Stimulated activated CD8-positive, alpha-beta memory T cell treated with anti-CD3 and anti-CD28 coated beads, Interleukin-4, amount 100 ng/mL, for 4 hours (primary cell): ENCODE data around the gene RNF213.
"Not testable (repeated sequence)": the region's sequence is repeated elsewhere in the genome, so short reads cannot be mapped to it uniquely, and the experiment has no call there.

Source experiments
- DNase-seq, 2 donors: peaks; one replicate each; pipeline ENCODE4 v3.0.0-alpha.2; 2020; ENCODE audit warnings: low read depth in 2 of 2, low spot score in 1 of 2

The RNF213 gene

DNA sequence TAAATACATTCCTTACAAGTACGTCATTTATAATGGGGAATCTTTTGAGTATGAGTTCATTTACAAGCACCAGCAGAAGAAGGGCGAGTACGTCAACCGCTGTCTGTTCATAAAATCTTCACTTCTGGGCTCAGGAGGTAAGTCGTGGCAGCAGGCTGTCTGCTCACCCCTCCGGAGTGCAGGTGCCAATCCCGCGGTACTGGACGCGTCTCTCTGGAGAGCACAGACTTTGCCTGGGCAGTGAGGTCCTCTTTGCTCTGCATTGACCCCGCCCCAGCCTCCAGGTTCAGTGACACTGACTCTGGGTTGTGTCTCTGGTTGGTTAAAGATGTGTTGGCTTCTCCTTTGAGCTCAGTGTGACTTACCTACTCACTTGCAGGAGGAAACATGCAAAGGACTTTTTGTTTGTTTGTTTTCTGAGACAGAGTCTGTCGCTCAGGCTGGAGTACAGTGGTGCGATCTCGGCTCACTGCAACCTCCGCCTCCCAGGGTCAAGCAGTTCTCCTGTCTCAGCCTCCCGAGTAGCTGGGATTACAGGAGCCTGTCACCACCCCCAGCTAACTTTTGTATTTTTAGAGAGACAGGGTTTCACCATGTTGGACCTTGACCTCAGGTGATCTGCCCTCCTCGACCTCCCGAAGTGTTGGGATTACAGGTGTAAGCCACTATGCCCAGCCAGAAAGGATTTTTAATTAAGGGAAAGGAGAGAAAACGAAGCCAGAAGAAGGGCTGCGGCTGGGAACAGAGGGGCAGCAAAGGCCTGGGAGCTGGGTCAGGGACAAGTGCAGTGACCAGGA is 31.2 kb downstream of the RNF213 start:
- DNase-seq = no peak

DNA sequence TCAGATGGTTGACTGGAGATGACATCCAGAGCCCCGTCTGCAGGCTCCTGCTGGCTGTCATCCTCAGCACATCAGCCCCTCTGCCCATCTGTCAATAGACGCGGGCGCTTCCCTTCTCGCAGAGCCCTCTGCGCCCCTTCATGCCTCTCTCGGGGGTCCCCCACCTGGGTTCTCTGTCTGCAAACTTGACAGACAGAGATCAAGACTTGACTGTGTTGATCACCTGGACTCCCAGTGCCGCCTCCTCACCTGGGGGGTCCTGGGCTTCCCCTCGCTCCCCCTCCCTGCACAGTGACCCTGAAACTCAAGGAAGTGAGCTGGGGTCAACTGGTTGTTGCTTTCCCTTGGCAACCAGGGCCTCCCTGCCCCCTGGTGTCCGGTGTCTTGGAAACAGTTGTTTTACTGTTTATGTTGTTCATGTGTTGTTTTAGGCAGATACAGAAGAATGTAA is 31.9 kb downstream of the RNF213 start:
- DNase-seq = no peak

DNA sequence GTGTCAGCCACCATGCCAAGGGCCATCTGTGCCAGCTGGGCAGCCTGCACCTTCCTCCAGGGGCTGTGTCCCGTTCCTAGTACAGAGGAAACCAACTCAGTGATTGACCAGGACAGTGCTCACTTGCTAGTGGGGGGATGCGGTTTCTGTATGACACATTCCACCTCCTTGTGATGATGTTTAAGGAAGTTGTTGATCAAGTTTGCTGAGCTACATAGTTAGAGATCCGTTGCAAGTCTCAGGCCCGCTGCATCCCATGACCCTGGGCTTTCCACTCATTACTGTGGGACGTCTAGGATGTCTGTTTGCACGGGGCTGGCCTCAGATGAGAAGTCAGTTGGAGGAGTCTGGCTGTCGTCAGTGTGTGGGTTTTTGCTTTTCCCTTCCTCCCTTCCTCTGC is 33.6 kb downstream of the RNF213 start:
- no peak for DNase-seq

DNA sequence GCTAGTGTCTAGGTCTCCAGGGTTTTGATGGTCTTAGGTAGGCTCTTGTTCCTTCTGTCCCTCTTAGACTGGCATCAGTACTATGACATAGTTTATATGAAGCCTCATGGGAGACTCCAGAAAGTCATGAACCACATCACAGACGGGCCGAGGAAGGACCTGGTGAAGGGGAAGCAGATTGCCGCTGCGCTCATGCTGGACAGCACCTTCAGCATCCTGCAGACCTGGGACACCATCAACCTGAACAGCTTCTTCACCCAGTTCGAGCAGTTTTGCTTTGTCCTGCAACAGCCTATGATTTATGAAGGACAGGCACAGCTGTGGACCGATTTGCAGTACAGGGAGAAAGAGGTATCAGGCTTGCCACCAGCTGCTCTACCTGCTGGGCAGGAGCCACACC is 34.0 kb downstream of the RNF213 start:
- no peak for DNase-seq

DNA sequence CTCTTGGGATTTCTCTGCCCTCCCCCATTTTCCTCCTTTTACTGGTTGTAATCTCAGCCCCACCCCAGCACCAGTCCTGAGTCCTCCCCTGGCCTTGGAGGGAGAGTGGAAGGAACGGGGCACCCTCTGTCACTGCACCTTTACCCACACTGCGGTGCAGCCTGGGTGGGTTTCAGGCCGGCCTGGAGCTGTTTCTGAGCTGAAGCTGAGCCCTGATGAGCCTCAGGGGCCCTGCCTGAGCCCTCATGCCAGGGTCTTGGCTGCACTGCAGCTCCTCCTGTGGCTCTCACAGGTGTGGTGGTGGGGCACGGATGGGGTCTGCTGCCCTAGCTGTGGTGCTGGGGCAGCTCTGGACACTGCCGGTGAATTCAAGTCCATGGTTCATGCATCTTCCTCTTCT is 34.5 kb downstream of the RNF213 start:
- no peak for DNase-seq

DNA sequence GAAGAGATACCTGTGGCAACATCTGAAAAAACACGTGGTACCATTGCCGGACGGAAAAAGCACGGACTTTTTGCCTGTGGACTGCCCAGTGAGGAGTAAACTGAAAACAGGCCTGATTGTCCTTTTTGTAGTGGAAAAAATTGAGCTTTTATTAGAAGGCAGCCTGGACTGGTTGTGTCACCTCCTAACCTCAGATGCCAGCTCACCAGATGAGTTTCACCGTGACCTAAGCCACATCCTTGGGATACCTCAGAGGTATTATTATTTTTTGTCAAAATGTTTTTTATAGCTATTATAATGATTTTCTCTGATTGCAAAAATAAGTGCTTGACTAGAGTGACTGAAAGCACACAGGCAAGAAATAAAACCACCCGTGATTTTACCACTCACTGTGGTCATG is 34.9 kb downstream of the RNF213 start:
- no peak for DNase-seq

DNA sequence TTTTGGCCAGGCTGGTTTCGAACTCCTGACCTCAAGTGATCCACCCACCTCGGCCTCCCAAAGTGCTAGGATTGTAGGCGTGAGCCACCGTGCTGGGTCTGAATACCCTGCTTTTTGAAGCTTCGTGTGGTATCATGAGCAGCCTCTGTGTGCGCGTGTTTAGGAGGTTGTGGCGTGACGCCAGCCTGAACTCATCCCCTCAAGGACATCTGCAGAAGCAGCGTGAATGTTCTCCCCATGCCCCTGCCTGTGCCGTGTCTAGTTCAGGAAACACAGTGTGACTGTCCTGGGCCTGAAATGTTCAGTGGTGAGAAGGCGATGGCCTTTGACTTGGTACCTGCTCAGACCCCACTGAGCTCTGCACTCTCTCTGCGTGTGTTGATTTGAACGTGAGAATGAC is 35.6 kb downstream of the RNF213 start:
- DNase-seq = no peak

DNA sequence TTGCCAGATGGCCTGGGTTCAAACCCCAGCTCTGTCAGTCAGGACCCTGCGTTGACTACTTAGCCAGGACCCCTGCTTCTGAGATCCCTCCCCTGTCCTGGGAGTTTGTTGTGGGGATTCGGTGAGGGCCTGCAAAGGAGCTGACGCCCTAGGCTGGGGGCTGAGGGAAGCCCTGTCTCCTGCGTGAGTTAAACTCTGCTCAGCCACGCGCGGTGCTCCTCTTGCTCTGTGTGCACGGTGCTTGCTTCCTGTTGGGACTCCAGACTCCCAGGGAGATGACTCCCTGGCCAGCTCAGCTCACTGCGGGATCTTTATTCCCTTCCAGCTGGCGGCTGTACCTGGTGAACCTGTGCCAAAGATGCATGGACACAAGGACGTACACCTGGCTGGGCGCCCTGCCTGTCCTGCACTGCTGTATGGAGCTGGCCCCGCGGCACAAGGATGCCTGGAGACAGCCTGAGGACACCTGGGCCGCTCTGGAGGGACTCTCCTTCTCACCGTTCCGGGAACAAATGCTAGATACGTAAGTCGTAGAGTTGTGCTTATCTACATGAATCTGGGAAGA is 37.4 kb downstream of the RNF213 start:
- DNase-seq = no peak

DNA sequence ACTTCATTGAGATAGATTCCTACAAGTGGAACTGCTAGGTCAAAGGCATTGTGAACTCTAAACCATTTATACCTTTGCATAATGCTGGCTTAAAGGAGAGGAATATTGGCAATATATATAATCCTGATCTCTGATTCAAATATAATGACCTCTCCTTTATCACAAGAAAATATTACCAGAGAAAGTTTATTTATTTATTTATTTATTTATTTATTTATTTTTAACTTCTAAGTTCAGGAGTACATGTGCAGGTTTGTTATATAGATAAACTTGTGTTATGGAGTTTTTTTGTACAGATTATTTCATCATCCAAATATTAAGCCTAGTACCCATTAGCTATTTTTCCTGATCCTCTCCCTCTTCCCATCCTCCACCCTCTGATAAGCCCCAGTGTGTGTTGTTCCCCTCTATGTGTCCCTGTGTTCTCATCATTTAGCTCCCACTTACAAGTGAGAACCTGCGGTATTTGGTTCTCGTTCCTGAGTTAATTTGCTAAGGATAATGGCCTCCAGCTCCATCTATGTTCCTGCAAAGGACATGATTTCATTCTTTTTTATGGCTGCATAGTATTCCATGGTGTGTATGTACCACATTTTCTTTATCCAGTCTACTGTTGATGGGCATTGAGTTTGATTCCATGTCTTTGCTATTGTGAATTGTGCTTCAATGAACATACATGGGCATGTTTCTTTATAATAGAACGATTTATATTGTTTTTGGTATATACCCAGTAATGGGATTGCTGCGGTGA is 38.9 kb downstream of the RNF213 start:
- not testable (repeated sequence) for DNase-seq

DNA sequence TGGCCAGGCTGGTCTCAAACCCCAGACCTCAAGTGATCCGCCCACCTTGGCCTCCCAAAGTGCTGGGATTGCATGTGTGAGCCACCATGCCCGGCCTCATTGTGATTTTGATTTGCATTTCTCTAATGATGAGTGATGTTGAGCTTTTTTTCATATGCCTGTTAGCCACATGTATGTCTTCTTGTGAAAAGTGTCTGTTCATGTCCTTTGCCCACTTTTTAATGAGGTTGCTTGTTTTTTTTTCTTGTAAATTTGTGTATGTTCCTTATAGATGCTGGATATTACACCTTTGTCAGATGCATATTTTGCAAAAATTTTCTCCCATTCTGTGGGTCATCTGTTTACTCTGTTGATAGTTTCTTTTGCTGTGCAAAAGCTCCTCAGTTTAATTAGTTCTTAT is 40.1 kb downstream of the RNF213 start:
- not testable (repeated sequence) for DNase-seq

DNA sequence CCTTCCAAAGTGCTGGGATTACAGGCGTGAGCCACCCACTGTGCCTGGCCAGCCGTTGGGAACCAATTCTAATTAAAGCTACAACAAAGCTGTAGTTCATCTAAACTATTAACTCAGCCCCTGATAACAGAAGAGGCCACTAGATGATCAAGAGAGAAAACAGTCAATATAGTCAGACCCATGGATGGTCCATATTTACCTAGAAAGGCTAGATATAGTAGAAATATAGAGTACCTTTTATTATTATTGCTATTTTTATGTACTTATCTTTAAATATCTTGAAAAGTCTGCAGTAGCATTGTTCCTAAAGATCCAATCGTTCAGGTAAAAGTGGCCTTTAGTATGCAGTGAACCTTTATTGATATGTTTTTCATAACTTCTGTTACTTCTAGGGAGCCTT is 43.2 kb downstream of the RNF213 start:
- no peak for DNase-seq

DNA sequence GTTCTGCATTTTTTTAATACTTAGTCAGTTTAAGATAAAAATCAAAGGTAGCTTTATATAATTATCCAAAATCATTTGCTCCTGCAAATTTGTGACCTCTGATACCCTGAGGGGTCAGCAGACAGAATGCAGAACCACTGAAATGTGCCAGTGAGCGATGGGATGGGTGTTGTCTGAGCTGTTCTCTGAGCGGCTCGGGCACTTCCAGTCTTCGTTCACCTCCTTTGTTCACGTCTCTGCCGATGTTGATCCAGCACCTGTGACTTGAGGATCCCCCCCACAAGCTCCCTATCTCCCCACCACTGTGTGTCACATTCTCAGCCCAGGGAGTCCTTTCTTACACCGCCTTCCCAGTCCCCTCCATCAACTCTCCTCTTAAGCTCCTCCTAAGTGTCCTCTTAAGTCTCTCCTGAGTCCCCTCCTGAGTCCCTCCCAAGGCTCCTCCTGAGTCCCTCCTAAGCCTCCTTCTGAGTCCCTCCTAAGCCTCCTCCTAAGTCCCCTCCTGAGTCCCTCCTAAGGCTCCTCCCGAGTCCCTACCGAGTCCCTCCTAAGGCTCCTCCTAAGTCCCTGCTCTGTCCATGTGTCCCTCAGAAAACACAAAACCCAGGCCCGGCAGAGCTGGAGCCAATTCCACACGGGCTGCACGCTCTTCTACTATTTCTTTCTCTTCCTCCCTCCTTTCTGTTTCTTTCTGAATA is 47.5 kb downstream of the RNF213 start:
- DNase-seq = no peak

DNA sequence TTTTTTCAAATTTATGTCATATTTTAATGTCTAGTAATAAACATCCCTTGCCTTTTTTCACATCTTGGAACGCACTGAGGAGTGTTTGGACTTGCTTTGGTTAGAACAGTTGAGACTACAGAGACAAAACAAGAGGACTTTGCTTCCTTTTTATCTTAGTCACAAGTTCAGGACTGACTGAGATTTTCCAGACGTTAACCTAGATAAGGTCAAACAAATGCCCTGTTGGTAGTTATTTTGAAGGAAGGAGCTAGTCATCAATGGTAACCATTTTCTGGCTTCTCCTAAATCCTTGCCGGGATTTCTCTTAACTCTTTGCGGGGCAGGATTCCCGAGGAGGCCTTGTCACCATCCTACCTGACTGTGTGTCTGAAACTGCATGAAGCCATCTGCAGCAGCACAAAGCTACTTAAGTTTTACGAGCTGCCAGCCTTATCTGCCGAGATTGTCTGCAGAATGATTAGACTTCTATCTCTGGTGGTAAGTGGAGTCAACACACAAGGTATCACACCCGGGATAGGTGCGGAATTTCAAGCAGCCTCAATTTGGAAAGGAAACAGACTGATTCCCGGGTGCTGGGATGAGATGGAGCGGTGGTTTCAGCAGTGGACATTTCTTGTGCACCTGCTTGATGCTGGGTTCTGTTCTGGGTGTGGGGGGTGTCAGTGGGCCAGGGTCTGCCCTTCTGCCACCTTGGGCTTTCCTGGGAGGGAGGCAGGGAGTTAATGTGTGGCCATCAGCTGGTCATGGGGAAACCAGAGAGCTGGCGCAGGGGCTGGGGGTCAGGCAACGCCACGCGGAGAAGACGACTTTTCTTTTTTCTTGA is 48.3 kb downstream of the RNF213 start:
- no peak for DNase-seq

DNA sequence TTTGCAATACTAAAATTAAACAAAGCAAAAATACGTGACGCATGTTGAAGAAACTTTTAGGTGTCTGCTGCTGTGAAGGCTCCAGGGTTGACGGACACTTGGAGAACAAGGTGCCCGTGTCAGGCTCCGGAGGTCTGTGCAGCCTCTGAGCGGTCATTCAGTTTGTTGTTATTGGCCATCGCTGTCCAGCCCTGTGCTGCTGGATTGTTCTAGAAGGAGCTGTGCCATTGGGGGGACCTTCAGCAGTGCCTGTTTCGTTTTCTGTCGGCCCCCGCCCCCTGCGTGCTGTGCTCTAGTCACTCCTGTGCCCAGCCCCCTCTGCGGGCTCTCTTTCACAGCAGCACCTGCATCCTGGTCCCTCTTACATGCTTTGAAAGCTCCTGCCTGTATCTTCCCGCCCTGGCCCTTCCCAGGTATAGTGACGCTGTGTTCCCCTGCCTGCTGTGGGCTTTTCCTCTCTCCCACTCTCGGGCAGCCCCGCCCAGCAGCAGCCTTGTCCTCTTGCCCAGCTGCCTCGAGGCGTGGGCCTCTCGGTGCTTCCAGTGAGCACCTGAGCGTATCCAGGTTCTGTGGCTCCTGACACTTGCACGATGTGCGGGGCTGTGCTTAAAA is 50.7 kb downstream of the RNF213 start:
- no peak for DNase-seq

DNA sequence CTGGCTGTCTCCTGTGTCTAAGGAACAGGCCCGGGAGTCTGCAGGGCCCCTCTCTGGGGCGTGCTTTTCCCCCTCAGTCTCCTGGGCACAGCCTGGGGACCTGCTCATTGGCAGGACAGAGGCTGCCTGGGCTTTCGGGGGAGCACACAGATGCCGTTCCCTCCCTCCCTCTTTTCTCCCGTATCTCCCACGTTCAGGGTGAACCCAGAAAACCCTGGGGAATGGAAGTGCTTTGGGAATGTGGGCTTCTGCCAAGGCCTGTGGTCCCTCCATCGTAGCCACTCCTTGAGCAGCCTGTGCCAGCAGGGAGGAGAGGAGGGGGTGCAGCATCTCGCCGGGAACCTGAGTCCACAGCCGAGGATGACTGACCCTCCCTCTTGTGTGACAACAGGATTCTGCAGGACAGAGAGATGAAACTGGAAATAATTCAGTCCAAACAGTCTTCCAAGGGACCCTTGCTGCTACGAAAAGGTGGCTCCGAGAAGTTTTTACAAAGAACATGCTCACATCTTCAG is 52.0 kb downstream of the RNF213 start:
- no peak for DNase-seq

DNA sequence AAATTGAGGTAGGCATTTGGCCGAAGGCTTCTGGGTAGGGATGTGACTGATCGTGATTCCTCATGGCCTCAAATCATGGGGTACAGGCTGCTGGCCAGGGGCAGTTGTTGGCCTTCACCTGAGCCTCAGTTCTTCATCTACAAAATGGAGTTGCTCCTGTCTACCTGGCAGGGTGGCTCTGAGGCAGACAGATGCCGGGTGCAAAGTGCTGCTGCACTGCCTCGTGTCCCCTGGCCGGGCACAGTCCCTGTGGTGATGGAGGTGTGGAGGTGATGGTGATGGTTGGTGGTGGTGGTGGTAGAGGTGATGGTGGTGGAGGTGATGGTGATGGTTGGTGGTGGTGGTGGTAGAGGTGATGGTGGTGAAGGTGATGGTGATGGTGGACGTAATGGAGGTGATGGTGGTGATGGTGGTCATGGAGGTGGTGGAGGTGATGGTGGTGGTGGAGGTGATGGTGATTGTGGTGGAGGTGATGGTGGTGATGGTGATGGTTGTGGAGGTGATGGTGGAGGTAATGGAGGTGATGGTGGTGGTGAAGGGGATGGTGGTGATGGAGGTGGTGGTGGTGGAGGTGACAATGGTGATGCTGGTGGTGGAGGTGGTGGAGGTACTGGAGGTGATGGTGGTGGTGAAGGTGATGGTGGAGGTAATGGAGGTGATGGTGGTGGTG is 52.6 kb downstream of the RNF213 start:
- DNase-seq = no peak

DNA sequence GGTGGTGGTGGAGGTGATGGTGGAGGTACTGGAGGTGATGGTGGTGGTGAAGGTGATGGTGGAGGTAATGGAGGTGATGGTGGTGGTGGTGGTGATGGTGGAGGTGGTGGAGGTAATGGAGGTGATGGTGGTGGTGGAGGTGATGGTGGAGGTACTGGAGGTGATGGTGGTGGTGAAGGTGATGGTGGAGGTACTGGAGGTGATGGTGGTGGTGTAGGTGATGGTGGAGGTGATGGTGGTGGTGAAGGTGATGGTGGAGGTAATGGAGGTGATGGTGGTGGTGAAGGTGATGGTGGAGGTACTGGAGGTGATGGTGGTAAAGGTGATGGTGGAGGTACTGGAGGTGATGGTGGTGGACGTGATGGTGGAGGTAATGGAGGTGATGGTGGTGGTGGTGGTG is 53.3 kb downstream of the RNF213 start:
- not testable (repeated sequence) for DNase-seq

DNA sequence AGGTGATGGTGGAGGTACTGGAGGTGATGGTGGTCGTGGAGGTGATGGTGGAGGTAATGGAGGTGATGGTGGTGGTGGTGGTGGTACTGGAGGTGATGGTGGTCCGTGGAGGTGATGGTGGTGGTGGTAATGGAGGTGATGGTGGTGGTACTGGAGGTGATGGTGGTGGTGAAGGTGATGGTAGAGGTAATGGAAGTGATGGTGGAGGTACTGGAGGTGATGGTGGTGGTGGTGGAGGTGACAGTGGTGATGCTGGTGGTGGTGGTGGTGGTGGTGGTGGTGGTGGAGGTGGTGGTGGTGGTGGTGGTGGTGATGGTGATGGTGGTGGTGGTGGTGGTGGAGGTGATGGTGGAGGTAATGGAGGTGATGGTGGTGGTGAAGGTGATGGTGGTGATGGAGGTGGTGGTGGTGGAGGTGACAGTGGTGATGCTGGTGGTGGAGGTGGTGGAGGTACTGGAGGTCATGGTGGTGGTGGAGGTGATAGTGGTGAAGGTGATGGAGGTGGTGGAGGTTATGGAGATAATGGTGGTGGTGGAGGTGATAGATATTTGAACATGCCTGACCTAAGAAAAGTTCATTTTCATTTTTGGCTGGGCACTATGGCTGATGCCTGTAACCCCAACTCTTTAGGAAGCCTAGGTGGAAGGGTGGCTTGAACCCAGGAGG is 55.0 kb downstream of the RNF213 start:
- DNase-seq = no peak

DNA sequence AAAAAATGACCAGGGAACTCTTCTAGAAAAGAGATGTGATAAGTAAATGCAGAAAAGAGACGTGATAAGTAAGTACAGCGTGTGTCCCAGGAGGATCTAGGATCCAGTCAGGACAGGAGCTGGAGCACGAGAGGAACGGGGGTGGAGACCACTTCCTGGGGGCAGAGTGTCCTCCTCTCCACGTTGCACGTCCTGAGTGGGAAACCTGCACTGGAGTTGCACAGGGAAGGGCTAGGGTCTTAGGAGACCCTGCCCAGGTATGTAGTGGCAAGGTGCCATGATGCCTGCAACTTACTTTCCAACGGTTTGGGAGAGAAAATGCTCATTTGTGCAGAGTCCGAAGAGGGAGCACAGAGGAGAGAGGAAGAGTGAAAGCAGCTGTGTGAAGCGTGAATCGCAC is 55.8 kb downstream of the RNF213 start:
- no peak for DNase-seq
